H1 (cell line): ENCODE results near the gene PIMREG. TPM values are rescaled to one million over a fixed set of nuclear protein-coding genes. Genes with fewer than 3 reads are reported as not detected.
A peak's percentile ranks its signal among the peaks of the same experiment; 100 is the strongest.

Experiments
- CTCF ChIA-PET: fragments of 300-600 bp; sonication (Branson Sonifier 250); formaldehyde crosslinking; loops from one replicate; lab custom pipeline; 2021; ENCODE audit not compliant: partially characterized antibody; lab: Charles Lee
- POLR2A ChIA-PET: fragments of 300-600 bp; sonication (Branson Sonifier 250); formaldehyde crosslinking; loops from one replicate; lab custom pipeline; 2021; ENCODE audit warnings: inconsistent platforms; ENCODE audit not compliant: partially characterized antibody; lab: Charles Lee
- DNase-seq, 2 experiments: peaks; one replicate each; pipeline versions ENCODE4 v3.0.0 to v3.0.0-alpha.2; 2010 to 2022; ENCODE audit warnings: low spot score in 2 of 2, low read depth in 1 of 2, mixed read lengths in 1 of 2
- FAIRE-seq: peaks from 2 replicates; lab custom pipeline; 2011; peaks lifted over from hg19 to GRCh38; lab: Jason Lieb, UNC
- H2AFZ ChIP-seq: 2 replicates; pipeline ENCODE4 v1.8.1; 2012; ENCODE audit warnings: low read length, inconsistent platforms
- H2AK5ac ChIP-seq: 2 replicates; pipeline ENCODE4 v1.6.1; 2013; ENCODE audit warnings: low read depth, low read length
- H2BK120ac ChIP-seq: replicated peaks from 2 replicates; pipeline ENCODE3; 2013; ENCODE audit warnings: low read depth, low read length, inconsistent platforms
- H2BK12ac ChIP-seq: 2 replicates; pipeline ENCODE4 v1.6.1; 2013; ENCODE audit warnings: low read depth, low read length
- H2BK15ac ChIP-seq: 2 replicates; pipeline ENCODE4 v1.6.1; 2013; ENCODE audit warnings: low read length
- H2BK20ac ChIP-seq: 2 replicates; pipeline ENCODE4 v1.6.1; 2013; ENCODE audit warnings: low read length
- H2BK5ac ChIP-seq: 2 replicates; pipeline ENCODE4 v1.6.1; 2013; ENCODE audit warnings: low read depth, low read length
- H3K14ac ChIP-seq: 2 replicates; pipeline ENCODE4 v1.6.1; 2013; ENCODE audit warnings: inconsistent platforms; ENCODE audit not compliant: insufficient read length
- H3K18ac ChIP-seq: 2 replicates; pipeline ENCODE4 v1.6.1; 2013; ENCODE audit warnings: low read length; ENCODE audit errors: extremely low read depth
- H3K23ac ChIP-seq: 2 replicates; pipeline ENCODE4 v1.6.1; 2013; ENCODE audit warnings: inconsistent platforms; ENCODE audit not compliant: insufficient read length
- H3K23me2 ChIP-seq: 2 replicates; pipeline ENCODE4 v1.6.1; 2013; ENCODE audit warnings: low read depth, low read length
- H3K27ac ChIP-seq: 2 replicates; pipeline ENCODE4 v1.6.1; 2011; ENCODE audit warnings: low read depth, low read length, inconsistent platforms
- H3K27me3 ChIP-seq, 4 experiments: replicated peaks in 1 of 4; 1 replicate in 1 of 4; 2 replicates in 3 of 4; pipeline versions ENCODE4 v1.6.1 to v1.8.1; 2011 to 2013; ENCODE audit warnings: low read length in 3 of 4, mild to moderate bottlenecking in 3 of 4, inconsistent platforms in 2 of 4, mixed read lengths in 2 of 4, moderate library complexity in 1 of 4; ENCODE audit not compliant: control insufficient read depth in 3 of 4, insufficient read depth in 3 of 4; ENCODE audit errors: extremely low read depth in 1 of 4
- H3K36me3 ChIP-seq, 4 experiments: 2 replicates each; pipeline versions ENCODE4 v1.6.1 to v1.8.1; 2011 to 2013; ENCODE audit warnings: mild to moderate bottlenecking in 4 of 4, low read length in 3 of 4, moderate library complexity in 2 of 4, control low read depth in 1 of 4, inconsistent platforms in 1 of 4; ENCODE audit not compliant: insufficient read depth in 4 of 4, control insufficient read depth in 2 of 4
- H3K4ac ChIP-seq: replicated peaks from 2 replicates; pipeline ENCODE3; 2013; ENCODE audit warnings: low read length, low read depth, mixed read lengths, inconsistent platforms; ENCODE audit not compliant: insufficient read length
- H3K4me1 ChIP-seq, 4 experiments: replicated peaks in 1 of 4; 1 replicate in 1 of 4; 2 replicates in 3 of 4; pipeline versions ENCODE4 v1.6.1 to v1.8.1; 2011 to 2013; ENCODE audit warnings: low read length in 3 of 4, inconsistent platforms in 2 of 4, mixed read lengths in 1 of 4; ENCODE audit not compliant: insufficient read depth in 4 of 4, control insufficient read depth in 3 of 4
- H3K4me2 ChIP-seq, 2 experiments: 2 replicates each; pipeline versions ENCODE4 v1.6.1 to v1.8.1; 2011 to 2013; ENCODE audit warnings: low read depth in 2 of 2, low read length in 2 of 2, control low read depth in 1 of 2, inconsistent platforms in 1 of 2, mild to moderate bottlenecking in 1 of 2; ENCODE audit not compliant: insufficient read depth in 1 of 2
- H3K4me3 ChIP-seq, 4 experiments: fragments of 200-600, 300-600 bp in 1 of 4; sonication (generic), shearing (Covaris generic), sonication (Bioruptor Twin) in 1 of 4; 2 replicates each; pipeline versions ENCODE4 v1.5.1 to v1.8.1; 2011 to 2016; ENCODE audit warnings: low read length in 4 of 4, low read depth in 3 of 4, control low read depth in 2 of 4, inconsistent platforms in 2 of 4, mild to moderate bottlenecking in 2 of 4, mixed read lengths in 1 of 4, moderate library complexity in 1 of 4; ENCODE audit not compliant: insufficient read depth in 2 of 4; ENCODE audit errors: extremely low read depth in 1 of 4
- H3K56ac ChIP-seq: replicated peaks from 2 replicates; pipeline ENCODE3; 2013; ENCODE audit warnings: low read depth, mild to moderate bottlenecking, mixed read lengths, low read length, inconsistent platforms; ENCODE audit not compliant: insufficient read length
- H3K79me1 ChIP-seq: 2 replicates; pipeline ENCODE4 v1.6.1; 2013; ENCODE audit warnings: low read depth, low read length, control low read depth
- H3K79me2 ChIP-seq, 2 experiments: 2 replicates each; pipeline versions ENCODE4 v1.6.1 to v1.8.1; 2012 to 2013; ENCODE audit warnings: low read length in 2 of 2, mild to moderate bottlenecking in 2 of 2, inconsistent platforms in 1 of 2; ENCODE audit not compliant: insufficient read depth in 2 of 2, control insufficient read depth in 1 of 2
- H3K9ac ChIP-seq, 4 experiments: replicated peaks in 1 of 4; 1 replicate in 1 of 4; 2 replicates in 3 of 4; pipeline versions ENCODE4 v1.6.1 to v1.8.1; 2011 to 2013; ENCODE audit warnings: low read depth in 3 of 4, low read length in 3 of 4, control low read depth in 2 of 4, mild to moderate bottlenecking in 2 of 4, moderate library complexity in 2 of 4, inconsistent platforms in 1 of 4; ENCODE audit errors: extremely low read depth in 1 of 4
- H3K9me3 ChIP-seq, 2 experiments: 2 replicates each; pipeline versions ENCODE4 v1.6.1 to v1.8.1; 2012 to 2013; ENCODE audit warnings: mild to moderate bottlenecking in 2 of 2, moderate library complexity in 2 of 2, control low read depth in 1 of 2, inconsistent platforms in 1 of 2, low read depth in 1 of 2, low read length in 1 of 2, mixed read lengths in 1 of 2; ENCODE audit not compliant: insufficient read depth in 2 of 2
- H4K20me1 ChIP-seq, 2 experiments: replicated peaks in 1 of 2; 2 replicates each; pipeline versions ENCODE3 to v1.8.1; 2011 to 2013; ENCODE audit warnings: inconsistent platforms in 2 of 2, low read length in 2 of 2, mild to moderate bottlenecking in 1 of 2; ENCODE audit not compliant: insufficient read depth in 2 of 2, control insufficient read depth in 1 of 2
- H4K5ac ChIP-seq: 2 replicates; pipeline ENCODE4 v1.6.1; 2013; ENCODE audit warnings: low read length, low read depth, mixed read lengths, inconsistent platforms; ENCODE audit not compliant: insufficient read length
- H4K8ac ChIP-seq: 2 replicates; pipeline ENCODE4 v1.8.0; 2013; ENCODE audit warnings: mild to moderate bottlenecking, moderate library complexity, low read length, inconsistent platforms; ENCODE audit not compliant: insufficient read depth; ENCODE audit errors: extremely low read depth
- H4K91ac ChIP-seq: replicated peaks from 2 replicates; pipeline ENCODE3; 2013; ENCODE audit warnings: low read length, mixed read lengths, inconsistent platforms; ENCODE audit not compliant: insufficient read length
- BRCA1 ChIP-seq: IDR thresholded peaks from 2 replicates; pipeline ENCODE4 v1.6.1; 2012; ENCODE audit warnings: low read depth, low read length, improper control_type of control experiment
- CHD2 ChIP-seq: IDR thresholded peaks from 2 replicates; pipeline ENCODE4 v1.6.1; 2012; ENCODE audit warnings: low read length, improper control_type of control experiment
- CTCF ChIP-seq, 3 experiments: IDR thresholded peaks; 1 replicate in 2 of 3; 2 replicates in 1 of 3; pipeline versions ENCODE4 v1.5.1 to v1.6.1; 2011; ENCODE audit warnings: low read length in 3 of 3, mild to moderate bottlenecking in 3 of 3, inconsistent platforms in 2 of 3, low read depth in 1 of 3, moderate library complexity in 1 of 3; ENCODE audit not compliant: insufficient read depth in 1 of 3; ENCODE audit errors: control extremely low read depth in 1 of 3
- HDAC6 ChIP-seq: IDR thresholded peaks from one replicate; pipeline ENCODE4 v1.7.1; 2012; ENCODE audit warnings: low read depth, mild to moderate bottlenecking, inconsistent platforms, low read length, moderate library complexity
- MAFK ChIP-seq: IDR thresholded peaks from 2 replicates; pipeline ENCODE4 v1.6.1; 2012; ENCODE audit warnings: low read depth, mild to moderate bottlenecking, improper control_type of control experiment, low read length
- NRF1 ChIP-seq: IDR thresholded peaks from 2 replicates; pipeline ENCODE4 v1.6.1; 2011; ENCODE audit warnings: mild to moderate bottlenecking, low read depth, low read length, improper control_type of control experiment
- PHF8 ChIP-seq: fragments of 200-600 bp; sonication (generic); conservative IDR thresholded peaks from 2 replicates; pipeline ENCODE4 v1.7.1; 2012; ENCODE audit warnings: low read depth, mild to moderate bottlenecking, inconsistent platforms, low read length, moderate library complexity
- POLR2AphosphoS5 ChIP-seq: IDR thresholded peaks from 2 replicates; pipeline ENCODE4 v1.6.1; 2011; ENCODE audit warnings: low read depth, low read length
- RAD21 ChIP-seq, 2 experiments: IDR thresholded peaks in 1 of 2; conservative IDR thresholded peaks in 1 of 2; 2 replicates each; pipeline ENCODE4 v1.6.1; 2011; ENCODE audit warnings: low read depth in 2 of 2, low read length in 2 of 2, improper control_type of control experiment in 1 of 2, inconsistent platforms in 1 of 2, mild to moderate bottlenecking in 1 of 2, moderate library complexity in 1 of 2
- SIRT6 ChIP-seq: IDR thresholded peaks from one replicate; pipeline ENCODE4 v1.7.1; 2012; ENCODE audit warnings: low read length, inconsistent platforms
- SP2 ChIP-seq: IDR thresholded peaks from 2 replicates; pipeline ENCODE4 v1.6.1; 2012; ENCODE audit warnings: mild to moderate bottlenecking, low read length, inconsistent platforms
- WGBS, 2 experiments: shearing (Covaris generic) in 1 of 2; methylation state at CpG; one replicate each; pipeline versions ENCODE4 v1.1.6 to v1.1.7; 2013 to 2015; ENCODE audit warnings: low lambda C conversion rate in 2 of 2, mixed read lengths in 2 of 2, inconsistent platforms in 1 of 2, low coverage in 1 of 2, missing lambda C conversion rate in 1 of 2; ENCODE audit not compliant: insufficient replicate concordance in 2 of 2, insufficient coverage in 1 of 2, insufficient read length in 1 of 2; ENCODE audit errors: extremely low coverage in 1 of 2, missing lambda C conversion rate in 1 of 2; 5-methylcytosine and 5-hydroxymethylcytosine counted together
- polyA plus RNA-seq, 7 experiments: library from polyadenylated mRNA; depleted of rRNA in 3 of 7; stranded (reverse) in 5 of 7; unstranded in 2 of 7; fragments of >200 nt in 5 of 7; fragments of 200-250 nt in 2 of 7; gene quantifications; 1 replicate in 5 of 7; 2 replicates in 1 of 7; 4 replicates in 1 of 7; pipeline versions ENCODE4 v1.2.1 to v1.2.3, GENCODE V29; 2011 to 2013; ENCODE audit warnings: missing spikeins in 2 of 7, mixed read lengths in 2 of 7
- total RNA-seq: library from RNA; stranded (reverse); fragmentation: NEBNext Ultra II Directional; extraction: Animal tissue kit (Norgen Biotek cat#: 25700); gene quantifications from 2 replicates; pipeline ENCODE4 v1.2.1, GENCODE V29; 2021

Gene PIMREG
- total and polyA plus RNA-seq, 2 of the 8 experiments (the other 6 are each of a cell fraction or from before 2014, with no cell fraction given): 133 to 148 TPM

GRCh38 chr17:6435968-6436367 lies 8.3 kb upstream of the PIMREG start:
- H2AFZ ChIP-seq: 0 out of 2 replicates have a peak overlapping the region, but pooled peaks have one; percentile 9
- WGBS, 2 experiments: 23% methylated on average over 9 of the region's 9 CpGs; no CpG with 5 or more reads in 1 of the 2 experiments
- H3K4me2 ChIP-seq: no peak overlapping the region
- no peak overlapping the region for H3K4me3 ChIP-seq
- no peaks in the 10 kb centered on the region for H3K79me1 ChIP-seq
- no peak overlapping the region for H3K4ac ChIP-seq
- H4K91ac ChIP-seq: no peak overlapping the region
- peak overlapping the region; percentile 47 for H4K8ac ChIP-seq
- FAIRE-seq (peak; percentile 13), DNase-seq (peak in 1 of 2 experiments; percentile 81)
- H3K27me3 ChIP-seq: no peaks in the 10 kb centered on the region
- H2AK5ac ChIP-seq: no peak overlapping the region
- H4K20me1 ChIP-seq: no peaks in the 10 kb centered on the region
- H2BK12ac ChIP-seq: 0 out of 2 replicates have a peak overlapping the region, but pooled peaks have one; percentile 27
- peaks cover under 1 to 2% of the 10 kb centered on the region in 2 experiments; a peak in 2 of 4 replicates for H3K9me3 ChIP-seq
- H3K23me2 ChIP-seq: no peaks in the 10 kb centered on the region
- no peak overlapping the region for H2BK5ac ChIP-seq
- peaks cover 2 to 21% (median 6%) of the 10 kb centered on the region in 4 experiments for H3K4me1 ChIP-seq
- H3K27ac ChIP-seq: no peak overlapping the region
- H4K5ac ChIP-seq: no peak overlapping the region
- peak overlapping the region; percentile 24; the same call in 1 of the 2 replicates for H3K18ac ChIP-seq
- H3K36me3 ChIP-seq: no peaks in the 10 kb centered on the region
- H2BK20ac ChIP-seq: no peak overlapping the region
- H2BK15ac ChIP-seq: no peak overlapping the region
- H3K56ac ChIP-seq: no peak overlapping the region
- H3K14ac ChIP-seq: no peak overlapping the region
- POLR2A ChIA-PET: interaction anchor here (1.0 to 2.0 kb wide), 3 partner anchors 8 to 206 kb away, joined by 3 to 6 read pairs (median 3); partner anchors contain the start of gene PIMREG
- CTCF ChIA-PET: interaction anchor here (0.6 to 5.3 kb wide), 30 partner anchors 13 to 881 kb away, joined by 3 to 60 read pairs (median 4); partner anchors contain the start of gene NLRP1
- no peaks in the 10 kb centered on the region for H3K79me2 ChIP-seq
- no peak overlapping the region for H3K9ac ChIP-seq
- H3K23ac ChIP-seq: no peak overlapping the region
- no peak overlapping the region for H2BK120ac ChIP-seq
- TF ChIP-seq SP2 (no peak), CTCF (IDR thresholded peaks at IDR 0.05; ENCODE audit: control extremely low read depth in 1 of 3, insufficient read depth in 1 of 3, low read depth in 1 of 3, low read length in 3 of 3) (peak; percentile 79 to 90 (median 89)), RAD21 (IDR thresholded peaks at IDR 0.05 in 1 of 2, conservative IDR thresholded peaks at IDR 0.05 in 1 of 2; ENCODE audit: low read depth in 2 of 2, low read length in 2 of 2) (peak; percentile 92 to 93), POLR2AphosphoS5 (no peak), NRF1 (no peak), CHD2 (no peak), BRCA1 (no peak), MAFK (no peak), PHF8 (no peak), HDAC6 (no peak), SIRT6 (no peak)
